Activated T-helper 17 cell treated with anti-CD3 and anti-CD28 coated beads, Interleukin-2, amount 50 U/mL, for 72 hours (primary cell): ENCODE results near the gene CAMK2D. TPM values are rescaled to one million over a fixed set of nuclear protein-coding genes. Genes with fewer than 3 reads are reported as not detected.
"Not testable (repeated sequence)": the region's sequence is repeated elsewhere in the genome, so short reads cannot be mapped to it uniquely, and the experiment has no call there.

ENCODE experiments used
- ATAC-seq: fragments of 150-1000 bp; cut with Tn5 transposase; replicated peaks from 2 replicates; pipeline ENCODE4 v1.10.0; 2021; ENCODE audit warnings: mild to moderate bottlenecking, moderate library complexity
- H3K27ac Mint-ChIP-seq: one replicate; pipeline ENCODE4 v1.8.0; 2022; ENCODE audit warnings: mixed read lengths
- H3K27me3 Mint-ChIP-seq: one replicate; pipeline ENCODE4 v1.8.0; 2022; ENCODE audit warnings: mixed read lengths
- H3K36me3 Mint-ChIP-seq: one replicate; pipeline ENCODE4 v1.8.0; 2022; ENCODE audit warnings: low read depth, mild to moderate bottlenecking, mixed read lengths
- H3K4me1 Mint-ChIP-seq: one replicate; pipeline ENCODE4 v1.8.0; 2022; ENCODE audit warnings: mixed read lengths
- H3K4me3 Mint-ChIP-seq: one replicate; pipeline ENCODE4 v1.8.0; 2022; ENCODE audit warnings: mild to moderate bottlenecking, mixed read lengths
- H3K9me3 Mint-ChIP-seq: one replicate; pipeline ENCODE4 v1.8.0; 2022; ENCODE audit warnings: mixed read lengths
- total RNA-seq, 2 donors: library from RNA; stranded (reverse); gene quantifications; one replicate each; pipeline ENCODE4 v1.2.3, GENCODE V29; 2022

Gene CAMK2D
- total RNA-seq, 2 donors from 2014 or later: 41.5 to 42.4 TPM

GRCh38 chr4:113732967-113733527 lies 28.5 kb downstream of the CAMK2D start:
- ATAC-seq: peak; percentile 66
- Mint-ChIP-seq H3K36me3 (peaks cover 65% of the 10 kb centered on the region), H3K4me1 (peaks cover 32% of the 10 kb centered on the region), H3K4me3 (peak overlapping the region; percentile 48), H3K27ac (peak overlapping the region; percentile 0), H3K27me3 (no peaks in the 10 kb centered on the region), H3K9me3 (no peaks in the 10 kb centered on the region)

GRCh38 chr4:113730467-113731216 lies 30.9 kb downstream of the CAMK2D start:
- Mint-ChIP-seq H3K4me3 (peak overlapping the region; percentile 66), H3K4me1 (peaks cover 31% of the 10 kb centered on the region), H3K27me3 (no peaks in the 10 kb centered on the region), H3K36me3 (peaks cover 54% of the 10 kb centered on the region), H3K9me3 (no peaks in the 10 kb centered on the region), H3K27ac (peak overlapping the region; percentile 87)
- peak; percentile 71 for ATAC-seq

DNA sequence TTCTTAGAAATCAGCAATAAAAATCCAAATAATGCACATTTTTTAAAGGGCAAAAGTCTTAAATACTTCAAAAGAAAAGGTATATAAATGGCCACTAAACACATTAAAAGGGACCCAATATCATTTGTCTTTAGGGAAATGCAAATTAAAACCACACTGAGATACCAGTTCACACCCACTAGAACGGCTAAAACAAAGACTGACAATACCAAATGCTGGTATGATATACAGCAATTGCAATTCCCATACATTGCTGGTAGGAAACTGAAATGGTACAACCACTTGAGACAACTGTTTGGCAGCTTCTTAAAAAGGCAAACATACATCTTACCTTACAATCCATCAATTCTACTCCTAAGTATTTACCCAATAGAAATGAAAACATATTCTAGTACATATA lies 33.7 kb downstream of the CAMK2D start:
- H3K4me3 Mint-ChIP-seq: peak overlapping the region; percentile 26
- peaks cover 35% of the 10 kb centered on the region for H3K36me3 Mint-ChIP-seq
- no peaks in the 10 kb centered on the region for H3K9me3 Mint-ChIP-seq
- no peaks in the 10 kb centered on the region for H3K27me3 Mint-ChIP-seq
- ATAC-seq: no peak
- H3K27ac Mint-ChIP-seq: peak overlapping the region; percentile 26
- peaks cover 31% of the 10 kb centered on the region for H3K4me1 Mint-ChIP-seq

DNA sequence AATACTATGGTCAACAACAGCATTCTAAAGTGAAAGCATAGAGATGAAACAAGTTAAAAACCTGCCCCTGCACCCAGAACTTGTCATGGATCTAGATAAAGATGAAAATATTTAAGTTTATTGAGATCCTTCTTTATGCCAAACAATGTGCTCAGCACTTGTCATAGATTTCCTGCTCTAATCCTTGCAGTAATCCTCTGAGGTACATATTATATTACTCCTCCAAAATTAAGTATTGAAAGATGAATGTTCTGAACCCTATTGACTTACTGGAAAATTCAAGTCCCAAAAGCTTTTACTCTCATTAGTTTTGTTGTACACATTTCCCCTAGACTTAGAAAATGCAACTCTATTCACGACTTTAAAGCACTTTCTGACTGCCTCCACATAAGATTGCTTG lies 35.6 kb downstream of the CAMK2D start:
- Mint-ChIP-seq H3K4me1 (peaks cover 33% of the 10 kb centered on the region), H3K36me3 (peaks cover 44% of the 10 kb centered on the region), H3K4me3 (no peak overlapping the region), H3K9me3 (no peaks in the 10 kb centered on the region), H3K27me3 (no peaks in the 10 kb centered on the region), H3K27ac (no peak overlapping the region)
- ATAC-seq: no peak

DNA sequence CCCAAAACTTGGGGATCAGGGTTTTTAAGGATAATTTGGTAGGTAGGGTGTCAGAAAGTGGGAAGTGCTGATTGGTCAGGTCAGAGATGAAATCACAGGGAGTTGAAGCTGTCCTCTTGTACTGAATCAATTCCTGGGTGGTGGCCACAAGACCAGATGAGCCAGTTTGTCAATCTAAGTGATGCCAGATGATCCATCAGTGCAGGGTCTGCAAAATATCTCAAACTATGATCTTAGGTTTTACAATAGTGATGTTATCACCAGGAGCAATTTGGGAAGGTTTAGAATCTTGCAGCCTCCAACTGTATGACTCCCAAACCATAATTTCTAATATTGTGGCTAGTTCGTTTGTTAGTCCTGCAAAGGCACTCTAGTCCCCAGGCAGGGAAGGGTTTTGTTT lies 43.3 kb downstream of the CAMK2D start:
- no peak overlapping the region for H3K27ac Mint-ChIP-seq
- peaks cover 22% of the 10 kb centered on the region for H3K4me1 Mint-ChIP-seq

GRCh38 chr4:113711883-113712662 lies 49.5 kb downstream of the CAMK2D start:
- peak; percentile 34 for ATAC-seq
- Mint-ChIP-seq H3K4me3 (no peak overlapping the region), H3K27ac (no peak overlapping the region), H3K4me1 (peaks cover 20% of the 10 kb centered on the region), H3K9me3 (no peaks in the 10 kb centered on the region), H3K36me3 (peaks cover 25% of the 10 kb centered on the region), H3K27me3 (no peaks in the 10 kb centered on the region)

More for the DNA sequence above, 43.3 kb downstream of the CAMK2D start:
- no peak overlapping the region for H3K4me3 Mint-ChIP-seq
- H3K36me3 Mint-ChIP-seq: peaks cover 38% of the 10 kb centered on the region
- H3K9me3 Mint-ChIP-seq: no peaks in the 10 kb centered on the region
- no peak for ATAC-seq
- H3K27me3 Mint-ChIP-seq: no peaks in the 10 kb centered on the region

- Mint-ChIP-seq H3K4me3 (no peak overlapping the region), H3K36me3 (peaks cover 20% of the 10 kb centered on the region), H3K27me3 (no peaks in the 10 kb centered on the region), H3K27ac (no peak overlapping the region), H3K4me1 (peaks cover 16% of the 10 kb centered on the region), H3K9me3 (no peaks in the 10 kb centered on the region)
- ATAC-seq: no peak
Observed at GRCh38 chr4:113708250-113708649, 53.3 kb downstream of the CAMK2D start.

DNA sequence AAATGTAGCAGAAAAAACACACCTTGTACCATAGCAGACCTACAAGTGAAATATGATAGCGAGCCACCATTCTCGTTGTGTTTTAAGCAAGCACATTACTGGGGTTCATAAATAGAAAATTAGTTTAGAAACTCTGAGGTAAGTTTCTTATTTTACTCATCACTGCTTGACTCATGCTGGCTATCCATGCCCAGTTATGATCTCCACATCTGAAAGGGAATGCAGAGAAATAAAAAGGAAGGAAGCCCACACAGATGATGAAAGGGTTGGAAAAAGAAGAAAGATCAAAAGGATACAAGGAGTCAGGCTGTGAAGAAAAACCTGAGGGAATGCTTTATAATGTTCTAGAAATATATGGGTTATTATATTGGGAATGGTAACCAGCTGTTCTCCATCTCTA lies 54.5 kb downstream of the CAMK2D start:
- peak; percentile 76 for ATAC-seq
- H3K36me3 Mint-ChIP-seq: peaks cover 25% of the 10 kb centered on the region
- H3K27me3 Mint-ChIP-seq: no peaks in the 10 kb centered on the region
- no peaks in the 10 kb centered on the region for H3K9me3 Mint-ChIP-seq
- H3K27ac Mint-ChIP-seq: peak overlapping the region; percentile 61
- H3K4me3 Mint-ChIP-seq: no peak overlapping the region
- peaks cover 16% of the 10 kb centered on the region for H3K4me1 Mint-ChIP-seq

DNA sequence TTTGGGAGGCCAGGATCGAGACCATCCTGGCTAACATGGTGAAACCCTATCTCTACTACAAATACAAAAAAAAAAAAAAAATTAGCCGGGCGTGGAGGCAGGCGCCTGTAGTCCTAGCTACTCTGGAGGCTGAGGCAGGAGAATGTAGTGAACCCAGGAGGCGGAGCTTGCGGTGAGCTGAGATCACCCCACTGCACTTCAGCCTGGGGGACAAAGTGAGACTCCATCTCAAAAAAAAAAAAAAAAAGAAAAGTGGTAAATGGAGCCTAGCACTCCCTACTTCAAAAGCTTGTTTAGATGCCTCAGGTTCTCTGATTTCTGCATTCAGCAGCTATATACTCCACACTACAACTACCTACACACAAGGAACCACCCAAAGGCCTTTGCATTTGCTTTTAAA lies 56.4 kb downstream of the CAMK2D start:
- not testable (repeated sequence) for H3K9me3 Mint-ChIP-seq, ATAC-seq, H3K27me3 Mint-ChIP-seq, H3K4me3 Mint-ChIP-seq, H3K27ac Mint-ChIP-seq
- Mint-ChIP-seq H3K4me1 (peaks cover 16% of the 10 kb centered on the region), H3K36me3 (peaks cover 21% of the 10 kb centered on the region)

DNA sequence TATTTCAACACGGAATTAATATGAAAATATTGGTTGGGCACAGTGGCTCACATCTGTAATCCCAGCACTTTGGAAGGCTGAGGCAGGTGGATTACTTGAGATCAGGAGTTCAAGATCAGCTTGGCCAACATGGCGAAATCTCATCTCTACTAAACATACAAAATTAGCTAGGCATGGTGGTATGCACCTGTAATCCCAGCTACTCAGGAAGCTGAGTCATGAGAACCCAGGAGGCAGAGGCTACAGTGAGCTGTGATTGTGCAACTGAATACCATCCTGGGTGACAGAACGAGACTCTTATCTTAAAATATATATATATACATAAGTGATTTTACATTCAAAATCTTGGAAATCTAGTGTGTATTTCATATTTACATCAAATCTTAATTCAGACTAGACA lies 58.9 kb downstream of the CAMK2D start:
- not testable (repeated sequence) for H3K27ac Mint-ChIP-seq, H3K4me3 Mint-ChIP-seq, ATAC-seq, H3K27me3 Mint-ChIP-seq, H3K9me3 Mint-ChIP-seq
- peaks cover 23% of the 10 kb centered on the region for H3K36me3 Mint-ChIP-seq
- peaks cover 21% of the 10 kb centered on the region for H3K4me1 Mint-ChIP-seq

- Mint-ChIP-seq H3K36me3 (peaks cover 18% of the 10 kb centered on the region), H3K9me3 (no peaks in the 10 kb centered on the region), H3K27me3 (no peaks in the 10 kb centered on the region), H3K27ac (no peak overlapping the region), H3K4me1 (peaks cover 15% of the 10 kb centered on the region), H3K4me3 (no peak overlapping the region)
- no peak for ATAC-seq
Observed at GRCh38 chr4:113701169-113701568, 60.4 kb downstream of the CAMK2D start.

DNA sequence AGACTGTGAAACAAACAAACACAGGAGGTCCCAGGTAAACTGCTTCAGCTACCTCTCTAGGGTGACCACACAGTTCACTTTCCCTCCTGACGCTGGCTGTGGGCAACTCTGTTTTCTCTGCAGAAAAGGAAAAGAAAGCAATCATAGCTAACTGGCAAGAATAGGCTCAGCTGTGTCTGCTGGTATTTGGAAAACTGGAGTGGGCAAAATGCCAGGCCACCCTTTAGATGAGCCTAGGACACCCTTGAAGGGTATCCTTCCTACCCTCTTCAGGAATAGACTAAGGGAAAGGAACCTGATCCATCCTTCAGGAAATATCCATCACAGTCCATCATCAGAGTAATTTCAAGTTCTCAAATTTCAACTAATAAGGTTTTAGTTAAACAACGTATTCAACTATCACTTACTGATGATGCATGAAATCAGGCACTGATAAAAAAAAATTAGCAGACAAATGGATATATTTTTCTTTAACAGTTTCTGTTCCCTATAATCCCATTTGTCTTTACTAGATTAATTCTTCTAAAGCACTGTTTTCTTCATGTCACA lies 60.9 kb downstream of the CAMK2D start:
- H3K27me3 Mint-ChIP-seq: no peaks in the 10 kb centered on the region
- peak overlapping the region; percentile 25 for H3K27ac Mint-ChIP-seq
- H3K9me3 Mint-ChIP-seq: no peaks in the 10 kb centered on the region
- peaks cover 13% of the 10 kb centered on the region for H3K4me1 Mint-ChIP-seq
- H3K4me3 Mint-ChIP-seq: no peak overlapping the region
- ATAC-seq: no peak
- H3K36me3 Mint-ChIP-seq: peaks cover 18% of the 10 kb centered on the region

DNA sequence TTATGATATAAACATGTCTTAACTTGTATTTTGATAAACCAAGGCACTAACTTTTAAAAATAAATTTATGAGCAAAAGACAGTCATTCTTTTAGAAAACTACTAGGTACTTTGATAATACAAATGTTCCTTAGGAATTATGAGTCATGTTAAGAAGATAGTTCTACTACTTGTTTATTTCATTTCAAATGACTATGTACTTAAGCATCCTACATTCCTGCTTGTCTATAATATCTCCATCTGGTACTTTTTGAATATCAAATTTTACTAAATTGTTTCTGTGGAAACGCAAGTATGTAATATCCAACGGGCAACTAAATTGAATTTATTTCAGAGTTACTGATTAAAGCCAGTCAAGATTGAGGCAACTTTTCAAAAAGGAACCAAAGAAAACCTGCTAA lies 61.8 kb downstream of the CAMK2D start:
- Mint-ChIP-seq H3K36me3 (peaks cover 18% of the 10 kb centered on the region), H3K27me3 (no peaks in the 10 kb centered on the region), H3K4me1 (peaks cover 11% of the 10 kb centered on the region), H3K4me3 (peak overlapping the region; percentile 43), H3K27ac (peak overlapping the region; percentile 79), H3K9me3 (no peaks in the 10 kb centered on the region)
- ATAC-seq: peak; percentile 29

- peaks cover 20% of the 10 kb centered on the region for H3K4me1 Mint-ChIP-seq
- H3K4me3 Mint-ChIP-seq: no peak overlapping the region
- H3K36me3 Mint-ChIP-seq: peaks cover 8% of the 10 kb centered on the region
- H3K27ac Mint-ChIP-seq: no peak overlapping the region
- H3K27me3 Mint-ChIP-seq: no peaks in the 10 kb centered on the region
- peak; percentile 65 for ATAC-seq
- no peaks in the 10 kb centered on the region for H3K9me3 Mint-ChIP-seq
Observed at GRCh38 chr4:113697429-113697828, 64.1 kb downstream of the CAMK2D start.
